Measurements from ENCODE around the gene CLN6.
A peak's percentile ranks its signal among the peaks of the same experiment; 100 is the strongest.

CLN6 gene

DNA sequence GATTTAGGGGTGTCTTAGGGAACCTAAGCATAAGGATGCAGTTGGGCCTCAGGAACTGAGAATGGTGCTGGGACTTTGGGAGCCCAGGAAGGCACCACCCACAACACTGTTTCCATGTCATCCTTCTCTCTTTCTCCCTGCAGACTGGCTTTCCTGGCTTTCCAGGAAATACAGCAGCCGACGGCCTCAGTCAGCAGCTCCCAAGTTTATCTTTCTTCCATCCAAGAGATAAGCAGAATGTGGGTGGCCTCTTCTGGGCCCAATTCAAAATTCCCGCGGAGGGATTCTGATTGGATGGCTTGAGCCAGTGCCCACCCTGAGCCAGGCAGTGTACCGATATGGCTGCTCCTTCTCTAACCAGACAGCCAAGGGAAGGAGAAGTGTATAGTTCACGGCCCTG lies 4.5 kb upstream of the CLN6 start:
- Histone ChIP-seq H3K4me1 (ENCODE audit: low read length) (peaks cover 24% of the 10 kb centered on the region), H3K4me2 (ENCODE audit: low read length) (no peak overlapping the region), H3K4me3 (ENCODE audit: low read length) (no peak overlapping the region), H3K36me3 (replicated peaks; ENCODE audit: low read depth, low read length) (no peaks in the 10 kb centered on the region), H2AFZ (ENCODE audit: low read depth, low read length) (no peak overlapping the region), H3K79me2 (ENCODE audit: low read length) (peaks cover 8% of the 10 kb centered on the region), H3K27ac (ENCODE audit: low read length) (no peak overlapping the region), H3K9ac (ENCODE audit: low read length) (no peak overlapping the region), H3K9me3 (ENCODE audit: insufficient read depth, low read length) (no peaks in the 10 kb centered on the region), H3K27me3 (ENCODE audit: low read depth, low read length) (no peaks in the 10 kb centered on the region), H4K20me1 (ENCODE audit: insufficient read depth, low read length) (no peaks in the 10 kb centered on the region)
- no peak for TF ChIP-seq EZH2phosphoT487 (IDR thresholded peaks at IDR 0.05; ENCODE audit: low read depth)
- TF ChIP-seq, protein P1, sequence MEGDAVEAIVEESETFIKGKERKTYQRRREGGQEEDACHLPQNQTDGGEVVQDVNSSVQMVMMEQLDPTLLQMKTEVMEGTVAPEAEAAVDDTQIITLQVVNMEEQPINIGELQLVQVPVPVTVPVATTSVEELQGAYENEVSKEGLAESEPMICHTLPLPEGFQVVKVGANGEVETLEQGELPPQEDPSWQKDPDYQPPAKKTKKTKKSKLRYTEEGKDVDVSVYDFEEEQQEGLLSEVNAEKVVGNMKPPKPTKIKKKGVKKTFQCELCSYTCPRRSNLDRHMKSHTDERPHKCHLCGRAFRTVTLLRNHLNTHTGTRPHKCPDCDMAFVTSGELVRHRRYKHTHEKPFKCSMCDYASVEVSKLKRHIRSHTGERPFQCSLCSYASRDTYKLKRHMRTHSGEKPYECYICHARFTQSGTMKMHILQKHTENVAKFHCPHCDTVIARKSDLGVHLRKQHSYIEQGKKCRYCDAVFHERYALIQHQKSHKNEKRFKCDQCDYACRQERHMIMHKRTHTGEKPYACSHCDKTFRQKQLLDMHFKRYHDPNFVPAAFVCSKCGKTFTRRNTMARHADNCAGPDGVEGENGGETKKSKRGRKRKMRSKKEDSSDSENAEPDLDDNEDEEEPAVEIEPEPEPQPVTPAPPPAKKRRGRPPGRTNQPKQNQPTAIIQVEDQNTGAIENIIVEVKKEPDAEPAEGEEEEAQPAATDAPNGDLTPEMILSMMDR (IDR thresholded peaks at IDR 0.05; ENCODE audit: low read depth, low read length), result no peak

DNA sequence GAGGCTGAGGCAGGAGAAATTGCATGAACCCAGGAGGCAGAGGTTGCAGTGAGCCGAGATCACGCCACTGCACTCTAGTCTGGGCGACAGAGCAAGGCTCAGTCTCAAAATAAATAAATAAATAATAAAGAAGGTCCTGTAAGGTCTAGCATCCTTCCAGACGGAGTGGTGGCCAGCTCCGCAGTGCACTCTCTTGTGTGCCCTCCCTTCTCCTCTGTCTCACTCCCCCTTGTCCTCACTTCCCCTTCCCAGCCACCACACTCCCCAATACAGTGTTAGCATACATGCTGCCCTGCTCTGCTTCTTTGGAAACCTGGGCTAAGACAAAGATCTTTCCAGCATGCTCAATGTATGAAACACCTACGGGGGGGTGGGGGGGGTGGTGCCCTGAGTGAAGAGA lies 3.4 kb upstream of the CLN6 start:
- Histone ChIP-seq H3K9ac (ENCODE audit: low read length) (no peak overlapping the region), H3K4me2 (ENCODE audit: low read length) (peak overlapping the region; percentile 14; the same call in 1 of the 2 replicates), H3K27ac (ENCODE audit: low read length) (no peak overlapping the region)

DNA sequence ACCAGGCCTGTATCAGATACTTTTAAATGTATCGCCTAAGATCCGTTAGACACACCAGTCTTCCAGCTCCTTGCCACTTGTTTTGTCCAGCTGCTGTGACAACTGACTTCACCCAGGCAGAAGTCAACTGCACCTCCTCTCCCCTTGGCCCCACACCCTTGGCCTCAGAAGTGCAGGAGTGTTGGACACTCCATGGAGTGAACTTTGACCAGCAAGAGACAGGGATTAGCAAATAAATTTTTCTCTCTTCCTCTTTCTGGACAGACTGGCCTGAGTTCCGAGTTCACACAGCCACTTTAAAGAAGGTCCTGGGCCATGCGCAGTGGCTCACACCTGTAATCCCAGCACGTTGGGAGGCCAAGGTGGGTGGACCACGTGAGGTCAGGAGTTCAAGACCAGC lies 2.9 kb upstream of the CLN6 start:
- Histone ChIP-seq H3K36me3 (replicated peaks; ENCODE audit: low read depth, low read length) (no peaks in the 10 kb centered on the region), H2AFZ (ENCODE audit: low read depth, low read length) (no peak overlapping the region), H3K4me2 (ENCODE audit: low read length) (peak overlapping the region; percentile 14; the same call in 1 of the 2 replicates), H3K27me3 (ENCODE audit: low read depth, low read length) (no peaks in the 10 kb centered on the region), H3K9me3 (ENCODE audit: insufficient read depth, low read length) (no peaks in the 10 kb centered on the region), H3K4me3 (ENCODE audit: low read length) (no peak overlapping the region), H4K20me1 (ENCODE audit: insufficient read depth, low read length) (peaks cover 11% of the 10 kb centered on the region), H3K9ac (ENCODE audit: low read length) (no peak overlapping the region), H3K79me2 (ENCODE audit: low read length) (peaks cover 24% of the 10 kb centered on the region), H3K4me1 (ENCODE audit: low read length) (peaks cover 29% of the 10 kb centered on the region), H3K27ac (ENCODE audit: low read length) (no peak overlapping the region)
- TF ChIP-seq, protein P1 (IDR thresholded peaks at IDR 0.05; ENCODE audit: low read depth, low read length), result no peak
- TF ChIP-seq EZH2phosphoT487 (IDR thresholded peaks at IDR 0.05; ENCODE audit: low read depth), result no peak

More for the DNA sequence above, 3.4 kb upstream of the CLN6 start:
- Histone ChIP-seq H3K27me3 (ENCODE audit: low read depth, low read length) (no peaks in the 10 kb centered on the region), H3K4me3 (ENCODE audit: low read length) (no peak overlapping the region), H3K36me3 (replicated peaks; ENCODE audit: low read depth, low read length) (no peaks in the 10 kb centered on the region), H4K20me1 (ENCODE audit: insufficient read depth, low read length) (peaks cover 6% of the 10 kb centered on the region; the same call in 1 of the 2 replicates), H3K9me3 (ENCODE audit: insufficient read depth, low read length) (no peaks in the 10 kb centered on the region), H3K79me2 (ENCODE audit: low read length) (peaks cover 20% of the 10 kb centered on the region), H3K4me1 (ENCODE audit: low read length) (peaks cover 24% of the 10 kb centered on the region), H2AFZ (ENCODE audit: low read depth, low read length) (no peak overlapping the region)
- no peak for TF ChIP-seq EZH2phosphoT487 (IDR thresholded peaks at IDR 0.05; ENCODE audit: low read depth)
- TF ChIP-seq, protein P1 (IDR thresholded peaks at IDR 0.05; ENCODE audit: low read depth, low read length), result no peak

DNA sequence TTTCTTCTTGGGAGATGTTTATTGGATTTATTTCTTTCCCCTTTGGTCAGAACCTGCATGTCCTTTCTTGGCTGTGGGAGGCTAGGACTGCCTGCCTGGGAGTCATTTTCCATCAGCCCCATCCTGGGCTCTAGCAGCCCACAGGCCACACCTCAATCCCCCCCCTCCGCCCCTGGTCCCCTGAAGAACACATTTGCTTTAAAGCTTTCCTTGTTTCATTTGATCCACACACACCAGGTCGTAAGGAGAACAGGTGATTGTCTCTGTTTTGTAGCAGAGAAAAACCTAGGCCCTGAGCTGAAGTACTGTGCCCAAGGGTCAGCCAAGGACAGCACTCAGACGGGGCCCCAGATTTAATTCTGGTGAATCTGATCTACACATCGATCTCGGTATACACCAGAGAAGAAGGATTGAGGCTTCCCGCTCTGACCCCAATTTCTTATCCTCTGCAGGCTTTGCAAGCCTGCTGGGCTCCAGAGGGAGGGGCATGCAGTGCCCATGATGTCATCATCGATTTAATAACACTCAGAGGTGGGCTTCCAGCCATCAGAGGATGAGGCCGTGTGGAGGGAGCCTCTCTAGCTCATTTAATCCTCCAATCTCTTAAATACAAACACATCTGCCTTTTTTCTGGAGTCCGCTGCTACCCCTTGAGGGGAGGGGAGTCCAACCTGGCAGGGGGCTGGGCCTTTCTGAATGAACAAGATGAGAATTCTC lies 1.7 kb upstream of the CLN6 start:
- Histone ChIP-seq H3K4me3 (ENCODE audit: low read length) (peak overlapping the region; percentile 96; the same call in 1 of the 2 replicates), H3K4me1 (ENCODE audit: low read length) (peaks cover 32% of the 10 kb centered on the region), H3K27me3 (ENCODE audit: low read depth, low read length) (no peaks in the 10 kb centered on the region), H2AFZ (ENCODE audit: low read depth, low read length) (no peak overlapping the region), H3K4me2 (ENCODE audit: low read length) (peak overlapping the region; percentile 95), H3K36me3 (replicated peaks; ENCODE audit: low read depth, low read length) (no peaks in the 10 kb centered on the region), H4K20me1 (ENCODE audit: insufficient read depth, low read length) (peaks cover 13% of the 10 kb centered on the region), H3K9me3 (ENCODE audit: insufficient read depth, low read length) (no peaks in the 10 kb centered on the region), H3K9ac (ENCODE audit: low read length) (no peak overlapping the region), H3K27ac (ENCODE audit: low read length) (no peak overlapping the region), H3K79me2 (ENCODE audit: low read length) (peaks cover 36% of the 10 kb centered on the region)
- no peak for TF ChIP-seq EZH2phosphoT487 (IDR thresholded peaks at IDR 0.05; ENCODE audit: low read depth)
